Measurements from ENCODE around the gene PDGFA.
A peak's percentile ranks its signal among the peaks of the same experiment; 100 is the strongest.

PDGFA gene

GRCh38 chr7:473211-473734 is 46.4 kb downstream of the PDGFA start:
- H3K4me1 Mint-ChIP-seq: peaks cover 15% of the 10 kb centered on the region
- H3K36me3 Mint-ChIP-seq: peaks cover 2% of the 10 kb centered on the region
- no peak overlapping the region for H3K4me3 Mint-ChIP-seq
- no peaks in the 10 kb centered on the region for H3K9me3 Mint-ChIP-seq
- H3K27me3 Mint-ChIP-seq: no peaks in the 10 kb centered on the region
- no peak overlapping the region for H3K27ac Mint-ChIP-seq

GRCh38 chr7:472640-472957 is 47.0 kb downstream of the PDGFA start:
- Mint-ChIP-seq H3K4me1 (peaks cover 20% of the 10 kb centered on the region), H3K27ac (no peak overlapping the region), H3K27me3 (no peaks in the 10 kb centered on the region), H3K36me3 (peaks cover 3% of the 10 kb centered on the region), H3K4me3 (no peak overlapping the region), H3K9me3 (peaks cover 6% of the 10 kb centered on the region)

- Mint-ChIP-seq H3K27ac (no peak overlapping the region), H3K36me3 (peaks cover 4% of the 10 kb centered on the region), H3K9me3 (peaks cover 6% of the 10 kb centered on the region), H3K4me1 (peaks cover 23% of the 10 kb centered on the region), H3K4me3 (no peak overlapping the region), H3K27me3 (no peaks in the 10 kb centered on the region)
Observed at GRCh38 chr7:471866-472639, 47.6 kb downstream of the PDGFA start.

- no peaks in the 10 kb centered on the region for H3K27me3 Mint-ChIP-seq
- H3K9me3 Mint-ChIP-seq: peaks cover 6% of the 10 kb centered on the region
- H3K36me3 Mint-ChIP-seq: peaks cover 4% of the 10 kb centered on the region
- H3K4me1 Mint-ChIP-seq: peaks cover 23% of the 10 kb centered on the region
- no peak overlapping the region for H3K4me3 Mint-ChIP-seq
- no peak overlapping the region for H3K27ac Mint-ChIP-seq
Observed at GRCh38 chr7:471191-471865, 48.3 kb downstream of the PDGFA start.

- Mint-ChIP-seq H3K36me3 (peaks cover 4% of the 10 kb centered on the region), H3K27me3 (no peaks in the 10 kb centered on the region), H3K4me3 (no peak overlapping the region), H3K9me3 (peaks cover 6% of the 10 kb centered on the region), H3K4me1 (peaks cover 23% of the 10 kb centered on the region), H3K27ac (no peak overlapping the region)
Observed at GRCh38 chr7:469563-469961, 50.1 kb downstream of the PDGFA start.

- peak overlapping the region; percentile 35 for H3K27ac Mint-ChIP-seq
Observed at GRCh38 chr7:468681-469562, 50.7 kb downstream of the PDGFA start.

GRCh38 chr7:467856-468545 is 51.6 kb downstream of the PDGFA start:
- Mint-ChIP-seq H3K4me1 (peaks cover 23% of the 10 kb centered on the region), H3K4me3 (no peak overlapping the region), H3K9me3 (peaks cover 6% of the 10 kb centered on the region), H3K36me3 (peaks cover 2% of the 10 kb centered on the region), H3K27me3 (no peaks in the 10 kb centered on the region), H3K27ac (peak overlapping the region; percentile 42)

More at GRCh38 chr7:468681-469562, 50.7 kb downstream of the PDGFA start:
- H3K4me3 Mint-ChIP-seq: no peak overlapping the region
- peaks cover 6% of the 10 kb centered on the region for H3K9me3 Mint-ChIP-seq
- no peaks in the 10 kb centered on the region for H3K27me3 Mint-ChIP-seq
- H3K4me1 Mint-ChIP-seq: peaks cover 23% of the 10 kb centered on the region
- H3K36me3 Mint-ChIP-seq: peaks cover 3% of the 10 kb centered on the region

- peaks cover 21% of the 10 kb centered on the region for H3K4me1 Mint-ChIP-seq
- H3K27ac Mint-ChIP-seq: peak overlapping the region; percentile 42
- peaks cover 2% of the 10 kb centered on the region for H3K36me3 Mint-ChIP-seq
- no peak overlapping the region for H3K4me3 Mint-ChIP-seq
- peaks cover 6% of the 10 kb centered on the region for H3K9me3 Mint-ChIP-seq
- no peaks in the 10 kb centered on the region for H3K27me3 Mint-ChIP-seq
Observed at GRCh38 chr7:467393-467828, 52.2 kb downstream of the PDGFA start.

GRCh38 chr7:466465-467191 is 53.0 kb downstream of the PDGFA start:
- Mint-ChIP-seq H3K27me3 (no peaks in the 10 kb centered on the region), H3K9me3 (peaks cover 6% of the 10 kb centered on the region), H3K4me1 (peaks cover 16% of the 10 kb centered on the region), H3K4me3 (no peak overlapping the region), H3K27ac (no peak overlapping the region), H3K36me3 (peaks cover 2% of the 10 kb centered on the region)

GRCh38 chr7:465710-466400 is 53.8 kb downstream of the PDGFA start:
- Mint-ChIP-seq H3K27me3 (no peaks in the 10 kb centered on the region), H3K4me1 (peaks cover 16% of the 10 kb centered on the region), H3K4me3 (no peak overlapping the region), H3K36me3 (peaks cover 2% of the 10 kb centered on the region), H3K9me3 (peaks cover 6% of the 10 kb centered on the region), H3K27ac (peak overlapping the region; percentile 6)

- Mint-ChIP-seq H3K9me3 (peaks cover 6% of the 10 kb centered on the region), H3K27ac (no peak overlapping the region), H3K4me3 (no peak overlapping the region), H3K4me1 (peaks cover 16% of the 10 kb centered on the region), H3K36me3 (peaks cover 2% of the 10 kb centered on the region), H3K27me3 (no peaks in the 10 kb centered on the region)
Observed at GRCh38 chr7:464454-465401, 54.9 kb downstream of the PDGFA start.

GRCh38 chr7:463817-464453 is 55.7 kb downstream of the PDGFA start:
- peaks cover 2% of the 10 kb centered on the region for H3K36me3 Mint-ChIP-seq
- H3K4me1 Mint-ChIP-seq: peaks cover 15% of the 10 kb centered on the region
- peaks cover 6% of the 10 kb centered on the region for H3K9me3 Mint-ChIP-seq
- no peaks in the 10 kb centered on the region for H3K27me3 Mint-ChIP-seq
- no peak overlapping the region for H3K4me3 Mint-ChIP-seq
- H3K27ac Mint-ChIP-seq: no peak overlapping the region

GRCh38 chr7:463362-463781 is 56.3 kb downstream of the PDGFA start:
- Mint-ChIP-seq H3K27ac (no peak overlapping the region), H3K27me3 (no peaks in the 10 kb centered on the region), H3K36me3 (peaks cover 2% of the 10 kb centered on the region), H3K4me3 (no peak overlapping the region), H3K9me3 (peaks cover 6% of the 10 kb centered on the region), H3K4me1 (peaks cover 9% of the 10 kb centered on the region)
